Measurements from ENCODE around the gene AMACR. TPM values are rescaled to one million over a fixed set of nuclear protein-coding genes. Genes with fewer than 3 reads are reported as not detected.

AMACR gene
- total and polyA plus RNA-seq, 10 of the 15 experiments (the other 5 are each of a cell fraction or from before 2014, with no cell fraction given): 2.6 to 20.4 (median 10.4) TPM

DNA sequence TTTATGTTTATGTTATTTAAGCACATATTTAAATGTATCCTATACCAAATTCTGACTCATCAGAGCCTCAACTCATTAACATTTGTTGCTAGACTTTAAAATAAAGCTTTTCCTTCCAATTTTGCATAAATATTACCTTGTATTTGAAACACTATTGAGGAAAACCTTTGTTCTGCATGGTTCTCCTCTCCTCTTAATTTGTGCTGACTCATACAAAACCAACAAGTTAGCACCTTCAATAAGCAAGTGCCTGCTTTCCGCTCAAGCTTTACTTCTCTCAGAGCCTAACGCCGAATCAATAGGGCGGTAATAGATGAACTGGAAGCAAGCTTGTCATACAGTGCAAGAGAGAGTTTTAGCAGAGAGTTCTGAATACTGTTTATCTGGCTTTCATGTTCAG lies 7.9 kb downstream of the AMACR start:
- no peak for TF ChIP-seq LARP7 (IDR thresholded peaks at IDR 0.05)
- no peak for TF ChIP-seq NFYB (IDR thresholded peaks at IDR 0.05; ENCODE audit: insufficient read depth, low read depth, low read length)
- TF ChIP-seq, protein P1, sequence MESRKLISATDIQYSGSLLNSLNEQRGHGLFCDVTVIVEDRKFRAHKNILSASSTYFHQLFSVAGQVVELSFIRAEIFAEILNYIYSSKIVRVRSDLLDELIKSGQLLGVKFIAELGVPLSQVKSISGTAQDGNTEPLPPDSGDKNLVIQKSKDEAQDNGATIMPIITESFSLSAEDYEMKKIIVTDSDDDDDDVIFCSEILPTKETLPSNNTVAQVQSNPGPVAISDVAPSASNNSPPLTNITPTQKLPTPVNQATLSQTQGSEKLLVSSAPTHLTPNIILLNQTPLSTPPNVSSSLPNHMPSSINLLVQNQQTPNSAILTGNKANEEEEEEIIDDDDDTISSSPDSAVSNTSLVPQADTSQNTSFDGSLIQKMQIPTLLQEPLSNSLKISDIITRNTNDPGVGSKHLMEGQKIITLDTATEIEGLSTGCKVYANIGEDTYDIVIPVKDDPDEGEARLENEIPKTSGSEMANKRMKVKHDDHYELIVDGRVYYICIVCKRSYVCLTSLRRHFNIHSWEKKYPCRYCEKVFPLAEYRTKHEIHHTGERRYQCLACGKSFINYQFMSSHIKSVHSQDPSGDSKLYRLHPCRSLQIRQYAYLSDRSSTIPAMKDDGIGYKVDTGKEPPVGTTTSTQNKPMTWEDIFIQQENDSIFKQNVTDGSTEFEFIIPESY (IDR thresholded peaks at IDR 0.05): no peak
- no peak for TF ChIP-seq FOS (IDR thresholded peaks at IDR 0.05; ENCODE audit: borderline replicate concordance, extremely low read depth, insufficient read length)
- TF ChIP-seq POLR2AphosphoS2 (IDR thresholded peaks at IDR 0.05; ENCODE audit: low read depth, low read length): no peak
- TF ChIP-seq NFYA (IDR thresholded peaks at IDR 0.05; ENCODE audit: borderline replicate concordance, low read depth, low read length): no peak
- TF ChIP-seq NR2C1 (IDR thresholded peaks at IDR 0.05): no peak
- TF ChIP-seq, protein P2, sequence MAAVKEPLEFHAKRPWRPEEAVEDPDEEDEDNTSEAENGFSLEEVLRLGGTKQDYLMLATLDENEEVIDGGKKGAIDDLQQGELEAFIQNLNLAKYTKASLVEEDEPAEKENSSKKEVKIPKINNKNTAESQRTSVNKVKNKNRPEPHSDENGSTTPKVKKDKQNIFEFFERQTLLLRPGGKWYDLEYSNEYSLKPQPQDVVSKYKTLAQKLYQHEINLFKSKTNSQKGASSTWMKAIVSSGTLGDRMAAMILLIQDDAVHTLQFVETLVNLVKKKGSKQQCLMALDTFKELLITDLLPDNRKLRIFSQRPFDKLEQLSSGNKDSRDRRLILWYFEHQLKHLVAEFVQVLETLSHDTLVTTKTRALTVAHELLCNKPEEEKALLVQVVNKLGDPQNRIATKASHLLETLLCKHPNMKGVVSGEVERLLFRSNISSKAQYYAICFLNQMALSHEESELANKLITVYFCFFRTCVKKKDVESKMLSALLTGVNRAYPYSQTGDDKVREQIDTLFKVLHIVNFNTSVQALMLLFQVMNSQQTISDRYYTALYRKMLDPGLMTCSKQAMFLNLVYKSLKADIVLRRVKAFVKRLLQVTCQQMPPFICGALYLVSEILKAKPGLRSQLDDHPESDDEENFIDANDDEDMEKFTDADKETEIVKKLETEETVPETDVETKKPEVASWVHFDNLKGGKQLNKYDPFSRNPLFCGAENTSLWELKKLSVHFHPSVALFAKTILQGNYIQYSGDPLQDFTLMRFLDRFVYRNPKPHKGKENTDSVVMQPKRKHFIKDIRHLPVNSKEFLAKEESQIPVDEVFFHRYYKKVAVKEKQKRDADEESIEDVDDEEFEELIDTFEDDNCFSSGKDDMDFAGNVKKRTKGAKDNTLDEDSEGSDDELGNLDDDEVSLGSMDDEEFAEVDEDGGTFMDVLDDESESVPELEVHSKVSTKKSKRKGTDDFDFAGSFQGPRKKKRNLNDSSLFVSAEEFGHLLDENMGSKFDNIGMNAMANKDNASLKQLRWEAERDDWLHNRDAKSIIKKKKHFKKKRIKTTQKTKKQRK (IDR thresholded peaks at IDR 0.05; ENCODE audit: low read depth, low read length): no peak
- ChIA-PET CTCF (interaction anchor here (1.1 to 1.2 kb wide), 4 partner anchors 9 to 564 kb away, joined by 3 to 5 read pairs (median 3); no protein-coding TSS in a partner anchor), SMC1A (ENCODE audit: uncharacterized antibody, unreplicated experiment) (interaction anchor here (1.0 to 1.1 kb wide), 2 partner anchors 15 to 29 kb away, joined by 3 to 4 read pairs; no protein-coding TSS in a partner anchor), POLR2A (interaction anchor here (1.4 kb wide), 1 partner anchor 36 kb away, joined by 4 read pairs; no protein-coding TSS in a partner anchor), RAD21 (ENCODE audit: unreplicated experiment) (no interaction called here)
- DNase-seq (ENCODE audit: low read depth, low spot score) (no peak), ATAC-seq (no peak), FAIRE-seq (no peak)
- BruUV-seq (replicated peaks): no TSS peak
- 96% methylated on average over 4 of the region's 4 CpGs for WGBS (ENCODE audit: insufficient coverage, insufficient replicate concordance, low lambda C conversion rate, missing lambda C conversion rate)
- intact Hi-C loops (cut with micrococcal nuclease; ENCODE audit: unreplicated experiment) (loop anchor here (10.0 kb wide), 2 partner anchors 185 to 915 kb away; partner anchors contain the start of genes BRIX1 and RAD1), in situ Hi-C loops (cut with MboI) (loop anchor here (5.0 to 25.0 kb wide), 2 partner anchors 467 to 912 kb away; partner anchors contain the start of genes BRIX1 and RAD1)
- Histone ChIP-seq H3K36me3 (ENCODE audit: control insufficient read depth in 2 of 2, insufficient read depth in 2 of 2, low read length in 1 of 2) (0 out of 4 replicates have a peak, but pooled peaks cover 0 to 4% of the 10 kb centered on the region in 2 experiments), H4K20me1 (ENCODE audit: control insufficient read depth, insufficient read depth) (no peaks in the 10 kb centered on the region), H3K27ac (ENCODE audit: control insufficient read depth, insufficient read depth) (no peak overlapping the region), H3K9me3 (replicated peaks; ENCODE audit: control insufficient read depth, insufficient read depth, low read length) (no peaks in the 10 kb centered on the region), H3K9ac (ENCODE audit: control insufficient read depth, insufficient read depth, low read length) (no peak overlapping the region), H3K4me3 (no peak overlapping the region), H2AFZ (ENCODE audit: control insufficient read depth, low read depth, low read length) (no peak overlapping the region), H3K4me1 (ENCODE audit: control insufficient read depth, insufficient read depth, low read length) (no peaks in the 10 kb centered on the region), H3K27me3 (replicated peaks in 1 of 2; ENCODE audit: control insufficient read depth in 2 of 2, insufficient read depth in 2 of 2, low read length in 1 of 2) (no peaks in the 10 kb centered on the region), H3K79me2 (ENCODE audit: control insufficient read depth, insufficient read depth, low read length) (no peaks in the 10 kb centered on the region), H3K4me2 (ENCODE audit: control insufficient read depth, insufficient read depth) (no peak overlapping the region)

Data from GM12878 (cell line).